Urinary bladder (tissue), 4 donors: ENCODE results near the gene AQP1. TPM values are rescaled to one million over a fixed set of nuclear protein-coding genes. Genes with fewer than 3 reads are reported as not detected.

Experiments used
- DNase-seq: peaks from one replicate; pipeline ENCODE4 v3.0.0-alpha.2; 2015; ENCODE audit errors: extremely low spot score
- H3K27ac ChIP-seq: one replicate; pipeline ENCODE4 v1.5.1; 2013; ENCODE audit warnings: low read depth, mild to moderate bottlenecking, moderate library complexity
- H3K36me3 ChIP-seq: one replicate; pipeline ENCODE4 v1.6.1; 2013; ENCODE audit warnings: mild to moderate bottlenecking, moderate library complexity; ENCODE audit not compliant: insufficient read depth
- H3K4me1 ChIP-seq: one replicate; pipeline ENCODE4 v1.6.1; 2013; ENCODE audit warnings: mild to moderate bottlenecking, moderate library complexity; ENCODE audit not compliant: insufficient read depth
- H3K4me3 ChIP-seq: one replicate; pipeline ENCODE4 v1.5.1; 2013; ENCODE audit warnings: low read depth, low read length
- WGBS: extraction: QIAGEN DNeasy Blood & Tissue Kit; methylation state at CpG from one replicate; pipeline ENCODE4 v1.1.7; 2013; 5-methylcytosine and 5-hydroxymethylcytosine counted together
- polyA plus RNA-seq: library from polyadenylated mRNA; stranded (reverse); fragments of 200-250 nt; gene quantifications from one replicate; pipeline ENCODE4 v1.2.3, GENCODE V29; 2013
- total RNA-seq: library from RNA; depleted of rRNA; stranded (reverse); fragments of >200 nt; gene quantifications from one replicate; pipeline ENCODE4 v1.2.3, GENCODE V29; 2014
- donor health status: healthy with polysubstance abuse.
- donor health status: healthy.

Gene AQP1
- total RNA-seq (70.9 TPM), polyA plus RNA-seq (394 TPM)

DNA sequence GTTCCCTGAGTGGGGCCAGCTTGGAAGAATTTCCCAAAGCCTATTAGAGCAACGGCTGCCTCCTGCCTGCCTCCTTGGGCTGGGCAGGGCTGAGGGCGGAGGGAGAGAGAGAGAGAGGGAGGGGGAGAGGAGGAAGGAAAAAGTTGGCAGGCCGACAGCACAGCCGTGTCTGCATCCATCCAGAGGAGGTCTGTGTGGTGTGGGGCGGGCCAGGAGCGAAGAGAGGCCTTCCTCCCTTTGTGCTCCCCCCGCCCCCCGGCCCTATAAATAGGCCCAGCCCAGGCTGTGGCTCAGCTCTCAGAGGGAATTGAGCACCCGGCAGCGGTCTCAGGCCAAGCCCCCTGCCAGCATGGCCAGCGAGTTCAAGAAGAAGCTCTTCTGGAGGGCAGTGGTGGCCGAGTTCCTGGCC, at the start of gene AQP1:
AQP1 (plus strand) TSS at position 293 of the 409 bp plus-strand sequence; CDS start at position 350, 57 bp downstream.
- 19% methylated on average over 12 of the region's 12 CpGs for WGBS
- H3K4me3 ChIP-seq: peak within 1 kb of the TSS; percentile 23
- H3K36me3 ChIP-seq: no peaks in the 10 kb centered on the region
- no peak within 1 kb of the TSS for H3K27ac ChIP-seq
- DNase-seq: peak; percentile 53
- no peaks in the 10 kb centered on the region for H3K4me1 ChIP-seq

DNA sequence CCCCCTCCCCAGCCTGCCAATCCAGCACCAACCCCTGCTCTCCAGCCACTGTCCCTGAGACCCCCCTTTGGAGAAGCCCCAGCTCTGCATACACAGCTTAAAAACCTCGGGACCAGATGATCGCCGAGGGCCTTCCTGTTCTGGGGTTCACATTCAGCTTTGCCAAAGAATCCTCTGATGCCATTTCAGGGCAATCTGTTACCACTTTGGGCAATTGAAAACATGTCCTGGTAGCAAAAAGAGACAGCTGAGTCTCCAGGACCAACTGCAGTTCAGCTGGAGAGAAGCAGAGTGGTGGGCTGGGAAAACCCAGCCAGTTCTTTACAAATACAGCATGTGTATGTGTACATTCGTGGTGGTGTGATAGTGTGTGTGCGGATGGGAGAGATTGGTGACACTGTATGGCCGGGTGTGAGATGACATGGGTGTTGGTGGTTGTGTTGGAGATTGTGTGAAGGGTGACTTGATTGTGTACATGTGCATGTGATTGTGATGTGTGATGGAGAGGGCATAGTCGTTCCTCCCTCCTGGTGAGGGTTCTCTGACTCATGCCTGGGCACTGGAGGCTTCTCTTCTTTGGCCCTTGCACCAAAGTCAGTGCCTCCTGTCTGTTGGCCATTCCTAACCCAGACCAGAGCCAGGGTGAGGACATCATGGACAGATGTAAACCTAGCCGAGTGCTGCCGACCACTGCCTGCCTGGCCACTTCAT, 48.5 kb upstream of the AQP1 start:
- no peak overlapping the region for H3K4me3 ChIP-seq
- H3K27ac ChIP-seq: peak overlapping the region; percentile 23
- WGBS: 74% methylated on average over 9 of the region's 9 CpGs
- no peak for DNase-seq
- H3K36me3 ChIP-seq: no peaks in the 10 kb centered on the region
- no peaks in the 10 kb centered on the region for H3K4me1 ChIP-seq

DNA sequence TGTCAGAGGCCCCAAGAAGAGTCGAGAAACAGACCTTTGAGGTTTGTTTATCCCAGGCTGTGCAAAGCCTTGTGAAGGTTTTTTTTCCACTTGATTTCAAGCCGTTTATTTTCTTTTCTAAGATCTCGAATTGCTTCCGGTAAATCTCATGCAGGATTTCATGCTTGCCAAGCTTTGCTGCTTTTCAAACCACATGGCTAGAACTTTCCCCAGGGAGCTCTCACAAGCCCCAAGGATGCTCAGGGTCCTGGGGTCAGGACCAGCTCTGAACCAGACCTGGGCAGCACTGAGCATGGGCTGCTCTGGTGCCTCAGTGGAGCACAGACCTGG, 48.0 kb upstream of the AQP1 start:
- H3K4me1 ChIP-seq: no peaks in the 10 kb centered on the region
- peak overlapping the region; percentile 23 for H3K27ac ChIP-seq
- no peaks in the 10 kb centered on the region for H3K36me3 ChIP-seq
- WGBS: 23% methylated on average over 4 of the region's 4 CpGs
- DNase-seq: no peak
- H3K4me3 ChIP-seq: no peak overlapping the region

DNA sequence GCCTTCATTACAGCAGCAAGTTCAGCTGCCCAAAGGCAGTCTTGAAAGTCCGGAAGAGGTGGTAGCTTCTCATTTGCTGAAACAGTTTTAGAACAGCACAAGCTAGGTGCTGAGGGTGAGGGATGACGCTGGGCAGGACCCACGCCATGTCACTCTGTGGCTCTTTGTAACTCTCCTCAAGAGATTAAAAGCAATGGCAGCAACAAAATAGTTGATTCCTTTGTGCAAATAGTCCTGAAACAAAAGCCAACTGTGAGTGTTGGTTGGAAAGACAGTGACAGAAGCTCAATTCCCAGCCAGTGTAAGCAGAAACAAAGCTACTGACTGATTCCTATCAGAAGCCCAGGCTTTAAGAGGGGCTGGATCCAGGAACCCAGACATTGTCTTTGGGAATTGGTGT, 47.6 kb upstream of the AQP1 start:
- no peak overlapping the region for H3K27ac ChIP-seq
- H3K36me3 ChIP-seq: no peaks in the 10 kb centered on the region
- no peaks in the 10 kb centered on the region for H3K4me1 ChIP-seq
- WGBS: 78% methylated on average over 3 of the region's 3 CpGs
- H3K4me3 ChIP-seq: no peak overlapping the region
- no peak for DNase-seq

DNA sequence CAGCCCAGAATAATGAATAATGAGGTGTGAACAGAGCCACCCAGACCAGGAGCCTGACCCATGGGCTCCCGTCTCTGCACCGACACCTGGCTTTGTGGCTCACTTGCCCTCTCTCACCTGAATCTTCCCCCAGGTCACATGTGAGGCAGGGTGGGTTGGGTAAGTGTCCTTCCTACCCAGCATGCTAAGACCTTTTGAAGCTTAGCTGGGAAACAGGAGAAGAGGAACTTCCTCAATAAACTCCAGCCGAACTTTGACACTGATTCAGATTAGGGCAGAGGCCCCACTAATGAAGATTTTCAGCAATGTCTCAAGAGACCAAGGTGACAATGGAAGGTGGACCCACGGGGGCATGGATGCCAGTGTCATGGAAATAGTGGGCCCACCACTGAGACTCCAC, 46.6 kb upstream of the AQP1 start:
- no peak for DNase-seq
- Histone ChIP-seq H3K4me1 (no peaks in the 10 kb centered on the region), H3K27ac (no peak overlapping the region), H3K4me3 (no peak overlapping the region), H3K36me3 (no peaks in the 10 kb centered on the region)
- whole genome bisulfite sequencing: 90% methylated on average over 4 of the region's 4 CpGs

DNA sequence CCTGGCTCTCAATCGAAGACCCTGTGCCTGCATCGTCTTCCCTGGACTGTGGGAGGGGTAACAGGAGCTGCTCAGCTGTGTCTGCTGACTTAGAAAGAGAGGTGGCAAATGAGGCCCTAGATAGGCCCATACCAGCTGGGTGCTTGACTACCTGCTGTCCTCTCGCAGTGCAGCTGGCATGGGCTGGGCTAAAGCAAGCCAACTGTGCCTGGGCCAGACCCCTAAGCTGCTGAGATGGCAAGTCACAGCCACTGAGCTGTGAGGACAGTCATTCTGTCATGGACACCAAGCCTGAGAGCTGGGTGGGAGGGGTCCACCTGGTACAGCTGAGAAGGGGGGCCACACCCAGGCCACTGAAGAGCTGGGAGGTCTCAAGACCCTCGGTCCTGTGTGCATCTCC, 45.8 kb upstream of the AQP1 start:
- H3K4me3 ChIP-seq: no peak overlapping the region
- no peaks in the 10 kb centered on the region for H3K36me3 ChIP-seq
- no peaks in the 10 kb centered on the region for H3K4me1 ChIP-seq
- H3K27ac ChIP-seq: no peak overlapping the region
- no peak for DNase-seq
- WGBS: 94% methylated on average over 4 of the region's 4 CpGs

DNA sequence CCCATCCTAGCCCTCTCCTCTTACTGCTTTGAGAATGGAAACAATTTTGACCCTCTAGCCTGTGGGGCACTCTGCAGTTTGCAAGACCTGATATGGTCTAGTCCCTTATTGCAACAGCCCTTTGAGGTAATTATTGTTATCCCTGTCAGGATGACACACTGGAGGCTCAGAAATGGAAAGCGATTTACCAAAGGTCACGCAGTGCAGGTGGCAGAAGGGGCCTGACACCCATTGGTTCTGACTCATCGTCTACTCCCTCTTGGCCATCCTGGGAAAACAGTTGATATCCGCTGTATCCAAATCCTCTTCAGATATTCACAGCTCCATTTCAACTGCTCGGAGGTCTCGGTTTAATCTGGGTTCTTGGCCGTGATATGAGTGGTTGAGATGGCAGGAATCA, 44.7 kb upstream of the AQP1 start:
- 92% methylated on average over 7 of the region's 7 CpGs for WGBS
- Histone ChIP-seq H3K4me1 (no peaks in the 10 kb centered on the region), H3K27ac (no peak overlapping the region), H3K36me3 (no peaks in the 10 kb centered on the region), H3K4me3 (no peak overlapping the region)
- DNase-seq: no peak

DNA sequence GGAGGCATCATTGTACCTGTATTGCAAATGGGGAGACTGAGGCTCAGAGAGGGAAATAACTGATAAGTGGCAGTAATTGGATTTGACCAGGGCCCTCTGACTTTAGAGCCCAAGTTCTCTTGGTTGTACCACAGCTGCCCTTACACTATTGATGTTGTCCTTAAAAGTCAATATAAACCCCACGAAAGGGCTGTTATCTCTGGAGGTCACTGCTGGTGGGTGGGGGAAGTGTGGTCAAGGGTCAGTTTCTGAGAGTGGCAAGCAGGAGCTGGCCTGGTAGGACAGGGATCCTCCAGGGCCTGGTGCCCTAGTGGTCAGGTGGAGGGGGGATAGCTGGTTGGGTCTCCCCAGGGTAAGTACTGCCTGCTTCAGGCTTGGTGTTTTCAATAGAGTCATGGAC, 44.2 kb upstream of the AQP1 start:
- DNase-seq: no peak
- Histone ChIP-seq H3K4me1 (no peaks in the 10 kb centered on the region), H3K4me3 (no peak overlapping the region), H3K27ac (no peak overlapping the region), H3K36me3 (no peaks in the 10 kb centered on the region)
- WGBS: 94% methylated on average over 1 of the region's 1 CpG

DNA sequence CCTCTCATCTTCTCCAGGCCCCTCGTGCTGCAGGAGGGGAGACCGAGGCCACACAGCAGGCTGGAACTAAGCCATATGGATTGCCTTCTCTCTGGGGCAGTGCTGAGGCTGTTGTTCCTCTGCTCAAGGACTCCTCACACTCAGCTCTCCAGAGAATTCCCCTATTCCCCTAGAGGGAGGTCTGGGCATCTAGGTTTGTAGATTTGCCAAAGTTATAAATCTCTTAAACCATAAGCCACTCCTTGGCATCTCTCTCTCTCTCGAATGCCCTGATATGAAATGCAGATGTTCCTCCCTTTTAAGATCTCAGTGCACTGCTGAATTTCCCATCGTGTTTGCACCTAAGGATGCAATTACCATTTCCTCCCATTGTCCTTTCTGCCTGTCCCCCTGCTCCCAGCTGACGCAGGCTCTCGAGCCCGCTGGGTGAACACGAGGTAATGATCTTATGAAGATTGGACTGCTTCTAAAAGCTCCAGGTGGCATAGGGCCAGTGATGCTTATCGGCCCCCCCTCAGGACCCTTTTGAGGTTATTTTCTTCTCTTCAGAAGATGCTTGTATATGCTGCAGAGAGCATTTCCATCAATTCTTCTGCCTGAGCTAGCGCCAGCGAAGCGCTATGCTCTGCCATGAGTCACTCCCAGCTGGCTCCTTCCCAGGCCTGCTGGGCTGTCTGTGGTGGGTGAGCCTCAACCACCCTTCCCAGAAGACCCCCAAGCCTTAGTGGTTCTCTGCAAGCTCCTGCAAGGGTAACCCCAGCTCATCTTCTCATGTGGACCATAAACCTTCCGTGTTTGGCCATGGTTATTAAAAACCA, 41.6 kb upstream of the AQP1 start:
- Histone ChIP-seq H3K4me3 (no peak overlapping the region), H3K4me1 (no peaks in the 10 kb centered on the region), H3K27ac (no peak overlapping the region), H3K36me3 (no peaks in the 10 kb centered on the region)
- 53% methylated on average over 13 of the region's 13 CpGs for WGBS
- no peak for DNase-seq

DNA sequence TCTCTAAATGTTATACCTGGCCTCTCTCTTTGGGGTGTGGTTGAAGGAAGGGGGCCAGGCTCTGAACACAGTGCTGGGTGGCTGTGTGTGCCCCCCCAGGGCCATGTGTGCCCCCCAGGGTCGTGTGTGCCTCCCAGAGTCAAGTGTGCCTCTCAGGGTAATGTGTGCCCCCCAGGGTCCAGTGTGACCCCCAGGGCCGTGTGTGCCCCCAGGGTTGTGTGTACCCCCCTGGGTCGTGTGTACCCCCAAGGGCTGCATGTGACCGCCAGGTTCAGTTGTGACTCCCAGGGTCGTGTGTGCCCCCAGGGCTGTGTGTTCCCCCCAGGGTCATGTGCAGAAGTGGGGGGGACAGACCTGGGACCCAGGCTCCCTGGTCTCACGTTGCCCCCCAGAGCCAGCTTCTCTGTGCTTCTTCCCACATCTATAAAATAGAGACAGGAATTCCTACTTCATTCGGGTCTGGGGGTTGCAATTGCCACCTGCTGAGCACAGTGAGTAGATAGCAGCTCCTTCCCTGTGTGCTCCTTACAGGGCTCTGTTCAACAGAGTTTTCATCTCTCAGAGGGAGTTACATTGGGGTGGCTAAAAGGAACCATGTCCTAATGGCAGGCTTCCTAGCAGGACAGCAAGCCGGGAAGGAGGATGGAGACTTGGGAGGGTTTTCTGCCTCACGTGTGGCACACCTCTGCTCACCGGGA, 40.7 kb upstream of the AQP1 start:
- DNase-seq: no peak
- 82% methylated on average over 10 of the region's 10 CpGs for WGBS
- Histone ChIP-seq H3K4me3 (no peak overlapping the region), H3K4me1 (no peaks in the 10 kb centered on the region), H3K36me3 (no peaks in the 10 kb centered on the region), H3K27ac (no peak overlapping the region)

DNA sequence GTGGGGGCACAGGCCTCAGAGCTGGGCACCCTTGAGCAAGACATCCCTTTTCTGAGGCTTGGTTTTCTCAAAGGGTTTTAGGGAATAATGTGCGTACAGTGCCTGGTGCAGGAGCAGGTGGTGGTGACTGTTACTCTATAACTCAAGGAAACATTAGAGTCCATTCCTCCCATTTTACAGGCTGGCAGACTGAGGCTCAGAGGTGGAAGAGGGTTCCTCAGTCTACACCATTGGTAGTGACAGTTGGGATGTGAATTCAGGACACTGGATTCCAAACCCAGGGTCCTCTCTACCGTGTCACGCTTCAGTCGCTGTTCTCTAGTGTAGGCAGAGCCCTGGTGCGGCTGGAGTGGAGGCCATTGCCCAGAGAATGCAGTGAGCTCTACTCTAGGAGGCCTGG, 40.0 kb upstream of the AQP1 start:
- no peak overlapping the region for H3K27ac ChIP-seq

DNA sequence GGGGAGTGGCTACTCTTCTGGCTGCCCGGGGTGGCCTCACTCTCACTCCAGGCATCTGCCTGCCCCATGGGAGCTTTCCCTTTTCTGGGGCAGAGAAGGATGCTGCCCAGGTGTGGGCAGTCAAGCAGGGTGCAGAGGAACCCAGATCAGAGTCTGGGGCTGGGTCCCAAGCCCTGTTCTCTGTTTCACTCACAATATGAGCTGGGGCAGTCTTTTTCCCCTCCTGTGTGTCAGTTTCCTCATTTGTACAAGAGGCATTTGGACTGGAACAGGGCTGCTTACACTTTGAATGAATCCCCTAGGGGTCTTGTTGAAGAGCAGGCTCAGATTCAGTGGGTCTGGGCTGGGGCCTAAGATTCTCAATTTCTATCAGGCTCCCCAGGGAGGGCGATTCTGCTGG, 38.4 kb upstream of the AQP1 start:
- Histone ChIP-seq H3K4me1 (no peaks in the 10 kb centered on the region), H3K4me3 (no peak overlapping the region), H3K27ac (no peak overlapping the region), H3K36me3 (no peaks in the 10 kb centered on the region)
- DNase-seq: no peak
- 85% methylated on average over 2 of the region's 2 CpGs for WGBS

More for the DNA sequence above, 40.0 kb upstream of the AQP1 start:
- H3K36me3 ChIP-seq: no peaks in the 10 kb centered on the region
- no peaks in the 10 kb centered on the region for H3K4me1 ChIP-seq
- no peak for DNase-seq
- 98% methylated on average over 5 of the region's 5 CpGs for WGBS
- H3K4me3 ChIP-seq: no peak overlapping the region

DNA sequence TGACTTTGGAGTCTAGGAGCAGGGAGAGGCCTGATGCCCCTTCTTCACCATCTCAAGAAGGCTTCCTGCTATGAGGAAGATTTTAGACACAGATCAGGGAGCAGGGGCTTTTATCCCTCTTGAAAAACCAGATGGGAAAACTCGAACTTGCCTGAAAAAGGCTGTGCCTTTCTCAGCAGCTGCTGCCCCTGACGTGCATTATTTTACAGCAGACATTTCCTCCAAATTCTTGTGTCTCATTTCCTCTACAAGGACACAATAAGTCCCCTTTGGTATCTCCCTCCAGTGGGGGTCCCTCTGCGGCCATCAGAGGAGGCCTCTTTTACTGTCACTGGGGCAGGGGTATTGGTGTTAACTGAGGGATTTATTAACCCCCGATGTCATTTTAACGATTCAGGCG, 38.0 kb upstream of the AQP1 start:
- WGBS: 53% methylated on average over 6 of the region's 6 CpGs

More for the DNA sequence above, 38.0 kb upstream of the AQP1 start:
- Histone ChIP-seq H3K36me3 (no peaks in the 10 kb centered on the region), H3K27ac (no peak overlapping the region), H3K4me1 (no peaks in the 10 kb centered on the region), H3K4me3 (no peak overlapping the region)
- no peak for DNase-seq
